Measurements from ENCODE around the gene ZC3H12C.

DNA sequence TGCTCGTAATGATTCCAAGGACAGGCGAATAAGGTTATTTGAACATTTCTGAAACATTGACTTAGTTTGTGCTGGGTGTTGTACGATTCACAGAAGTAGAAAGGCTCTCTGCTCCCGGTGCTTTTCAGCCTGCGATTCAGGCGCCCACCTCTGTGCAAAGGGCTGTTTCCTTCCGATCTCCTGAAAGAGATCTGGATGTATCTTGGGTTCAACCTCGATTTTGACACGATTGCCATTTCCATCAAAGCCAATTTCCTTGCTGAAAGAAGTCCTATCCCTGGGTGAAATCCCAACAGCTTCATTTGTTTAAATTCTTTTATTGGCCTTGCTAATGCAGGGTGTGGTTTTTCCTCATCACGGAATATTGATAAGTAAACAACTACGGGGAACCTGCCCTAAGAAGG is 1.1 kb upstream of the ZC3H12C start:
- TF ChIP-seq, protein P1, sequence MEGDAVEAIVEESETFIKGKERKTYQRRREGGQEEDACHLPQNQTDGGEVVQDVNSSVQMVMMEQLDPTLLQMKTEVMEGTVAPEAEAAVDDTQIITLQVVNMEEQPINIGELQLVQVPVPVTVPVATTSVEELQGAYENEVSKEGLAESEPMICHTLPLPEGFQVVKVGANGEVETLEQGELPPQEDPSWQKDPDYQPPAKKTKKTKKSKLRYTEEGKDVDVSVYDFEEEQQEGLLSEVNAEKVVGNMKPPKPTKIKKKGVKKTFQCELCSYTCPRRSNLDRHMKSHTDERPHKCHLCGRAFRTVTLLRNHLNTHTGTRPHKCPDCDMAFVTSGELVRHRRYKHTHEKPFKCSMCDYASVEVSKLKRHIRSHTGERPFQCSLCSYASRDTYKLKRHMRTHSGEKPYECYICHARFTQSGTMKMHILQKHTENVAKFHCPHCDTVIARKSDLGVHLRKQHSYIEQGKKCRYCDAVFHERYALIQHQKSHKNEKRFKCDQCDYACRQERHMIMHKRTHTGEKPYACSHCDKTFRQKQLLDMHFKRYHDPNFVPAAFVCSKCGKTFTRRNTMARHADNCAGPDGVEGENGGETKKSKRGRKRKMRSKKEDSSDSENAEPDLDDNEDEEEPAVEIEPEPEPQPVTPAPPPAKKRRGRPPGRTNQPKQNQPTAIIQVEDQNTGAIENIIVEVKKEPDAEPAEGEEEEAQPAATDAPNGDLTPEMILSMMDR (conservative IDR thresholded peaks at IDR 0.05; ENCODE audit: low read length): no peak
- TF ChIP-seq EZH2phosphoT487 (IDR thresholded peaks at IDR 0.05; ENCODE audit: borderline replicate concordance, low read depth, low read length): no peak
